IgD-negative memory B cell (primary cell): ENCODE data around the gene EML4. TPM values are rescaled to one million over a fixed set of nuclear protein-coding genes. Genes with fewer than 3 reads are reported as not detected.
"Not testable (repeated sequence)": the region's sequence is repeated elsewhere in the genome, so short reads cannot be mapped to it uniquely, and the experiment has no call there.

Experiments used
- H3K27ac Mint-ChIP-seq, 3 donors: one replicate each; pipeline ENCODE4 v1.8.0; 2020 to 2022; ENCODE audit warnings: mild to moderate bottlenecking in 3 of 3, mixed read lengths in 3 of 3, moderate library complexity in 1 of 3
- H3K27me3 Mint-ChIP-seq: one replicate; pipeline ENCODE4 v1.8.0; 2021; ENCODE audit warnings: mixed read lengths
- H3K36me3 Mint-ChIP-seq: one replicate; pipeline ENCODE4 v1.8.0; 2020; ENCODE audit warnings: mild to moderate bottlenecking, mixed read lengths
- H3K4me1 Mint-ChIP-seq, 3 donors: one replicate each; pipeline ENCODE4 v1.8.0; 2020 to 2022; ENCODE audit warnings: mixed read lengths in 3 of 3, mild to moderate bottlenecking in 1 of 3
- H3K4me3 Mint-ChIP-seq, 4 donors: one replicate each; pipeline ENCODE4 v1.8.0; 2020 to 2022; ENCODE audit warnings: mild to moderate bottlenecking in 4 of 4, mixed read lengths in 4 of 4, moderate library complexity in 3 of 4
- H3K9me3 Mint-ChIP-seq, 3 donors: one replicate each; pipeline ENCODE4 v1.8.0; 2020 to 2021; ENCODE audit warnings: mixed read lengths in 3 of 3, mild to moderate bottlenecking in 1 of 3
- polyA plus RNA-seq: library from polyadenylated mRNA; unstranded; fragments of 300-500 nt; fragmentation: Illumina TruSeq; gene quantifications from one replicate; pipeline ENCODE4 v1.2.3, GENCODE V29; 2021

The EML4 gene
- polyA plus RNA-seq, 1 donor from 2014 or later = 78.3 TPM

DNA sequence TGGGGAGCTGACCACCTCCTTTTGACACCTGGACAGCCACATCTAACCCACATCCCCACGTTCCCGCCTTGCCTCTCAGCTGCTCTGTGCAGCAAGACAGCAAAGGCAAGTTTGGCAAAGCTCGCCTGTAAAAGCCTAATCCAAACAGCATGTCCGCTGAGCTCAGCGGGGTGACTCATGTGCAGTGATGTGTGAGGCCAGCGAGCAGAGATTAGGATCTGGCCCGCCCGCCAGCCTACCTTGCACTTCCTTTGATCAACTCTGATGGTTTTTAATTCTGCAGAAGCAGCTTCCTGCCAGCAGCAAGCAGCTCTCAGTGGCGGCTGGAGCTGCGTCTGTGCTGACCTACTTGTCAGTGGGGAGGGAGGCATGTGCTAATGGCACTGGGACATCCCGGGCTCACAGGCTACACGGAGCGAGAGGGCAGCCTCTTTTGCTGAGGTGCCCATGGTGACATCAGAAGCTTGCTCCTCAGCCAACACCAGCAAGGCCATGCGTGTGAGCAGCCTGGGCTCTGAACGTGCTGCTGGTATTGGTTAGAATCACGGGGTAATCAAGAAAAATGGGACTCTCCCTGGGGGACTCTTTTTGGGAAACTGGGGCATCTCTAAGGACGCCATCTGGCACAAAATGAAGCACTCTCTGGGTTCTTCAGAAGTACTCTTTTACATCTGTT is 36.0 kb upstream of the EML4 start:
- Mint-ChIP-seq H3K9me3 (no peaks in the 10 kb centered on the region), H3K36me3 (no peaks in the 10 kb centered on the region), H3K27ac (peak overlapping the region; percentile 44 to 89 (median 74)), H3K27me3 (peaks cover 2% of the 10 kb centered on the region), H3K4me3 (peak overlapping the region; percentile 51 to 91 (median 77)), H3K4me1 (peaks cover 49 to 58% (median 58%) of the 10 kb centered on the region in 3 donors)

DNA sequence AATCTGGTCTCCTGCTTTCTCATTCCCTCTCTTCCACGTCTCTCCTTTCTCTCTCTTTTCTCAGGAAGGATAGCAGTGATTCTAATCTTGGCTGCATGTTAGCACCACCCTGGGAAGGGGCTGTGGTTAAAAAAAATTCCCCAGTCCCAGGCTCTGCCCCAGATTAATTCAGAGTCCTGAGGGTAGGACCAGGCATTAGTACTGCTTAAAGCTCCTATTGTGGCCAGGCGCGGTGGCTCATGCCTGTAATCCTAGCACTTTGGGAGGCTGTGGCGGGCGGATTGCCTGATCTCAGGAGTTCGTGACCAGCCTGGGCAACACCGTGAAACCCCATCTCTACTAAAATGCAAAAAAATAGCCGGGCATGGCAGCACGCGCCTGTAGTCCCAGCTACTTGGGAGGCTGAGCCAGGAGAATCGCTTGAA is 35.4 kb upstream of the EML4 start:
- H3K36me3 Mint-ChIP-seq = no peaks in the 10 kb centered on the region
- peaks cover 2% of the 10 kb centered on the region for H3K27me3 Mint-ChIP-seq
- H3K9me3 Mint-ChIP-seq = no peaks in the 10 kb centered on the region
- H3K4me3 Mint-ChIP-seq = peak overlapping the region in 3 of 4 donors; percentile 20 to 91 (median 51)
- H3K4me1 Mint-ChIP-seq = peaks cover 47 to 51% (median 51%) of the 10 kb centered on the region in 3 donors
- peak overlapping the region in 2 of 3 donors; percentile 44 to 74 for H3K27ac Mint-ChIP-seq

DNA sequence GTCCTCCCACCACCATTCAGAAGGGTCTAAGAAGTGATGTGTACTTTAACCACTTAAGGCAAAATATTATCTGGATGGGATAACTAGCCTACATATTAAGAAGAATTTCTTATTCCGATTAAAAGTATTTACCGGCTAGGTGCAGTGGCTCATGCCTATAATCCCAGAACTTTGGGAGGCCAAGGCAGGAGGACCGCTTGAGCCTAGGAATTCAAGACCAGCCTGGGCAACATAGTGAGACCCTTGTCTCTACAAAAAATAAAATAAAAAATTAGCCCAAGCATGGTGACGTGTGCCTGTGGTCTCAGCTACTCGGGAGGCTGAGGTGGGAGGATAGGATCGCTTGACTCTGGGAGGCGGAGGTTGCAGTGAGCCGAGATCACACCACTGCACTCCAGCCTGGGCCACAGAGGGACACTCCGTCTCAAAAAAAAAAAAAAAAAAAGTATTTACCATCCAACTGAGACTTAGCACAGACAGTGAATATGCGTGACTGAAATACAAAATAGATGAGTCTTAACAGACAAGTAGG is 34.7 kb upstream of the EML4 start:
- H3K4me3 Mint-ChIP-seq, H3K27me3 Mint-ChIP-seq, H3K9me3 Mint-ChIP-seq, H3K36me3 Mint-ChIP-seq: not testable (repeated sequence)
- Mint-ChIP-seq H3K4me1 (peaks cover 43 to 45% (median 44%) of the 10 kb centered on the region in 3 donors), H3K27ac (peak overlapping the region in 1 of 3 donors; percentile 83)

DNA sequence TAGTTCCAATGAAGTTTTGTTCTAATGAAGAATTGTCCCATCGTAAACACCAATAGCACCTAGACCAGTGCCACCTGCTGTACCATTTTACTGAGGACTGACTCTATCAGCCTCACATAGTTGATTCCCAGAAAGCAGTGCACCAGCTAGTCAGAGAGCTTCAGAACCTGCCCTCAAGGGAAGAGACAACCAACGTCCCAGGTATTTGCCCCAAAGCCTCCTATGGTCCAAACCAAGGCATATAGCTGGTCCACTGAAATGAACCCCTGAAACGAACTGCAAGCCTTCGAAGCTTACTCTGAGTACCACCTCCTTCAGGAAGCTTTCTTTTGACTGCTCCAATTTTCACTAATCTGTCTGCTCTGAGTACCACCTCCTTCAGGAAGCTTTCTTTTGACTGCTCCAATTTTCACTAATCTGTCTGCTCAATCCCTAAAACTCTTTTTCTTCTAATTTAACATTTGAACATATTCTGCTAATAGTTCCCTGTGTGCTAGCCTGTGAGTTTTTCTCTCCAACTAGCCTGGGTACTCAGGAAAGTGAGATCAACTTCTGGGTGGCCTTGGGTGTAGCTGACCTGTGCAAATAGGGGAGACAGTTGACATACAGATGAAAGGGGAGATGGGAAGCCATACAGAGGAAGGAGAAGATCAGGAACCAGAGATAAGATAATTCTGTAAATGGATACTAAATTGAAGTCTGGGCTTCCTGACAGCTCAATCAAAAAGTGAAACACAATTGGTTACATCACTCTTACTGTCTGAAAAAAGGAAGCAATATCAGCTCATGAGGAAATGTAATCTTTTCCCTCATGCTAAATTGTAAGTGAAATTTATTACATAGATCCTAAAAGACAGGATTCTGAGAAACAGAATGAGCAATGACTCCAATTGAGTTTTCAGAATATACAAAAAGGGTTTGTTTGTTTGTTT is 33.5 kb upstream of the EML4 start:
- Mint-ChIP-seq H3K27ac (peak overlapping the region; percentile 66 to 83 (median 80)), H3K27me3 (peaks cover 2% of the 10 kb centered on the region), H3K4me1 (peaks cover 31 to 35% (median 34%) of the 10 kb centered on the region in 3 donors), H3K9me3 (no peaks in the 10 kb centered on the region), H3K36me3 (no peaks in the 10 kb centered on the region), H3K4me3 (peak overlapping the region; percentile 5 to 38 (median 24))

GRCh38 chr2:42136782-42137124 is 32.4 kb upstream of the EML4 start:
- Mint-ChIP-seq H3K4me1 (peaks cover 35 to 40% (median 40%) of the 10 kb centered on the region in 3 donors), H3K27me3 (peaks cover 2% of the 10 kb centered on the region), H3K36me3 (peaks cover 3% of the 10 kb centered on the region), H3K27ac (no peak overlapping the region), H3K4me3 (peak overlapping the region in 2 of 4 donors; percentile 3 to 8), H3K9me3 (no peaks in the 10 kb centered on the region)

DNA sequence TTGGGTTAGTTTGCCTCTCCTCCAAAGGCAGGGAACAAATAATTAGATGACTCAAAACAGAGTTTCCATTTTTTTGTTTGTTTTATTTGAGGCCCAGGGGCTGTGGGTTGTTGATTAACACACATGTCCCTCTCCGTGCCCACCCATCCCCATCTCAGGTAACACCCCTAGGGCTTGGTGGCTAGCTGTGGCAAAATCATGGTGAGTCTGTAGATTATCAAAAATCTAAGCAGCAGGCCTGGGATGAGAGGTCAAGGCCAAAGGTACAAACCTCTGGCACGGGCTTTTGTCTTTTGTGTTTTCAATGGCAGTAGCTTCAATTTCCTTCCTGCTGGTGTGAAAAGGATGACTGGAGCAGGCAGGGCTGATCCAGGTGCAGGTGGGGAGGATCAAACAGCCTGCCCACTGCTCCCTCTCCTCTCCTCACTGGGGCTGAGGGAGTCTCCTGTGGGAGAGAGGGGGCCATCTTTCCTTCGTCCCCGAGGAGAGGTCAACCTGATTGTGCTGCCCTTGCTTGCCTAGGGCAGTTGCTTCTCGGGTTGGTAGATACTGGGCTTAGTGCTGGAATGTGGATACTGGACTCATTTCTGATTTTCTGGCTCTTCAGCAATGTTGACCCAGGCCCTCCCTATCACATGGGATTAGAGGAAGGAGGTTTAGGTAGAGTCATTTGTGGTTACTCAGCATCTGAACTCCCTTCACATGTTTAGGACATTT is 31.9 kb upstream of the EML4 start:
- peaks cover 2% of the 10 kb centered on the region for H3K27me3 Mint-ChIP-seq
- peaks cover 37 to 41% (median 40%) of the 10 kb centered on the region in 3 donors for H3K4me1 Mint-ChIP-seq
- H3K27ac Mint-ChIP-seq = peak overlapping the region in 1 of 3 donors; percentile 50
- H3K4me3 Mint-ChIP-seq = peak overlapping the region in 1 of 4 donors; percentile 67
- H3K36me3 Mint-ChIP-seq = peaks cover 4% of the 10 kb centered on the region
- H3K9me3 Mint-ChIP-seq = no peaks in the 10 kb centered on the region

- peaks cover 28 to 38% (median 33%) of the 10 kb centered on the region in 3 donors for H3K4me1 Mint-ChIP-seq
- peak overlapping the region in 1 of 3 donors; percentile 32 for H3K27ac Mint-ChIP-seq
- no peaks in the 10 kb centered on the region for H3K9me3 Mint-ChIP-seq
Measured at GRCh38 chr2:42138163-42139015, 30.8 kb upstream of the EML4 start.

GRCh38 chr2:42139101-42139500 is 30.1 kb upstream of the EML4 start:
- no peak overlapping the region for H3K4me3 Mint-ChIP-seq
- H3K9me3 Mint-ChIP-seq = no peaks in the 10 kb centered on the region
- no peaks in the 10 kb centered on the region for H3K27me3 Mint-ChIP-seq
- H3K27ac Mint-ChIP-seq = no peak overlapping the region
- peaks cover 28 to 40% (median 32%) of the 10 kb centered on the region in 3 donors for H3K4me1 Mint-ChIP-seq
- H3K36me3 Mint-ChIP-seq = peaks cover 10% of the 10 kb centered on the region

More at GRCh38 chr2:42138163-42139015, 30.8 kb upstream of the EML4 start:
- Mint-ChIP-seq H3K27me3 (no peaks in the 10 kb centered on the region), H3K36me3 (peaks cover 6% of the 10 kb centered on the region), H3K4me3 (no peak overlapping the region)

DNA sequence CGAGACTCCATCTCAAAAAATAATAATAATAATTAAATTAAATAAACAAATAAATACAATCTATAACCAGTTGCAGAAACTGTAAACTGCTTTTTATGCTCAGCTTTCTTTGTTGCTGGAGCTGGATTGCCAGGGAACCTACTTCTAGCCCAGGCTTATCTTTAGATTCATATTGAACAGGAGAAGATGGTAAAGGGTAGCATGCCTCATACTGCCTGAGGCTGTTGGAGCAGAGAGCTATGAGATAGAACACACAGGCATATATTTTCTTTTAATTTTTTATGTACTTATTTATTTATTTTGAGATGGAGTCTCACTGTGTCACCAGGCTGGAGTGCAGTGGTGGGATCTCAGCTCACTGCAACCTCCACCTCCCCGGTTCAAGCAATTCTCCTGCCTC is 28.7 kb upstream of the EML4 start:
- Mint-ChIP-seq H3K36me3 (peaks cover 10% of the 10 kb centered on the region), H3K27ac (no peak overlapping the region), H3K27me3 (no peaks in the 10 kb centered on the region), H3K9me3 (no peaks in the 10 kb centered on the region), H3K4me1 (peaks cover 25 to 41% (median 28%) of the 10 kb centered on the region in 3 donors), H3K4me3 (no peak overlapping the region)

- Mint-ChIP-seq H3K27me3 (no peaks in the 10 kb centered on the region), H3K9me3 (no peaks in the 10 kb centered on the region), H3K4me1 (peaks cover 18 to 35% (median 21%) of the 10 kb centered on the region in 3 donors), H3K36me3 (peaks cover 10% of the 10 kb centered on the region), H3K4me3 (peak overlapping the region in 3 of 4 donors; percentile 8 to 82 (median 51)), H3K27ac (peak overlapping the region in 1 of 3 donors; percentile 57)
Measured at GRCh38 chr2:42141687-42142546, 27.2 kb upstream of the EML4 start.

- peaks cover 15 to 35% (median 21%) of the 10 kb centered on the region in 3 donors for H3K4me1 Mint-ChIP-seq
- no peaks in the 10 kb centered on the region for H3K27me3 Mint-ChIP-seq
- H3K4me3 Mint-ChIP-seq = peak overlapping the region in 1 of 4 donors; percentile 14
- no peaks in the 10 kb centered on the region for H3K9me3 Mint-ChIP-seq
- peak overlapping the region in 1 of 3 donors; percentile 11 for H3K27ac Mint-ChIP-seq
- peaks cover 10% of the 10 kb centered on the region for H3K36me3 Mint-ChIP-seq
Measured at GRCh38 chr2:42142547-42143184, 26.5 kb upstream of the EML4 start.

GRCh38 chr2:42147641-42148274 is 21.4 kb upstream of the EML4 start:
- Mint-ChIP-seq H3K27me3 (no peaks in the 10 kb centered on the region), H3K9me3 (peaks cover 0 to 4% (median 0%) of the 10 kb centered on the region in 3 donors), H3K4me3 (no peak overlapping the region), H3K27ac (no peak overlapping the region), H3K36me3 (peaks cover 13% of the 10 kb centered on the region), H3K4me1 (peaks cover 6 to 22% (median 14%) of the 10 kb centered on the region in 3 donors)
